Ovary (tissue), 3 donors: ENCODE results near the gene CKMT1B.
"Not testable (repeated sequence)": the region's sequence is repeated elsewhere in the genome, so short reads cannot be mapped to it uniquely, and the experiment has no call there.

Source experiments
- CTCF ChIP-seq, 3 donors: fragments of 450-650 bp in 2 of 3; fragments of 200-600 bp in 1 of 3; IDR thresholded peaks; one replicate each; pipeline versions ENCODE4 v1.5.1 to v1.8.0; 2016 to 2022; ENCODE audit warnings: antibody characterized with exemption in 3 of 3, mild to moderate bottlenecking in 1 of 3
- EP300 ChIP-seq: sonication (generic); formaldehyde crosslinking; IDR thresholded peaks from one replicate; pipeline ENCODE4 v1.6.1; 2017; ENCODE audit warnings: antibody characterized with exemption
- POLR2A ChIP-seq: fragments of 450-650 bp; IDR thresholded peaks from one replicate; pipeline ENCODE4 v1.6.1; 2017; ENCODE audit warnings: antibody characterized with exemption, mild to moderate bottlenecking, moderate library complexity
- donor health status: DM: no; HTN: no; CAD: no.

GRCh38 chr15:43626937-43627336 lies 33.1 kb downstream of the CKMT1B start:
- TF ChIP-seq CTCF (IDR thresholded peaks at IDR 0.05); POLR2A; EP300: not testable (repeated sequence)
